ENCODE results near the gene ZNF433. TPM values are rescaled to one million over a fixed set of nuclear protein-coding genes. Genes with fewer than 3 reads are reported as not detected.

Gene ZNF433
- total and polyA plus RNA-seq, 2 experiments from 2014 or later, result 2.0 to 3.4 TPM

GRCh38 chr19:11984986-11985385 is 50.5 kb downstream of the ZNF433 start (continued):
- TF ChIP-seq ZNF462 (CRISPR knock-in tag; IDR thresholded peaks at IDR 0.05), result no peak
- TF ChIP-seq REST (IDR thresholded peaks at IDR 0.05; ENCODE audit: unreplicated experiment), result no peak
- no peak for TF ChIP-seq CREB1 (CRISPR knock-in tag; IDR thresholded peaks at IDR 0.05; ENCODE audit: low read depth)
- TF ChIP-seq EZH2 (IDR thresholded peaks at IDR 0.05; ENCODE audit: low read depth, unreplicated experiment), result no peak

GRCh38 chr19:11982526-11982925 is 53.0 kb downstream of the ZNF433 start:
- H3K79me2 ChIP-seq (replicated peaks; ENCODE audit: insufficient read depth), result no peaks in the 10 kb centered on the region
- H3K36me3 ChIP-seq (ENCODE audit: insufficient read depth), result peaks cover 19% of the 10 kb centered on the region
- H3K9me2 ChIP-seq (ENCODE audit: insufficient read depth), result peaks cover 6% of the 10 kb centered on the region; the same call in 1 of the 2 replicates
- peaks cover 95% of the 10 kb centered on the region for H3K9me3 Mint-ChIP-seq
- H3K27me3 ChIP-seq (ENCODE audit: insufficient read depth), result no peaks in the 10 kb centered on the region
- no peaks in the 10 kb centered on the region for H3F3A ChIP-seq (replicated peaks; ENCODE audit: low read depth)
- ATAC-seq (no peak), DNase-seq (ENCODE audit: low spot score) (no peak)
- H3K36me3 Mint-ChIP-seq (ENCODE audit: low read depth), result peaks cover 35% of the 10 kb centered on the region
- no peak overlapping the region for H3K4me3 ChIP-seq
- H3K27me3 Mint-ChIP-seq (ENCODE audit: insufficient read depth, low read depth, poor library complexity), result peaks cover 3% of the 10 kb centered on the region
- no peaks in the 10 kb centered on the region for H3K4me1 Mint-ChIP-seq
- H3K4me3 Mint-ChIP-seq, result no peak overlapping the region
- no peak overlapping the region for H3K4me2 ChIP-seq
- TF ChIP-seq CREB1 (CRISPR knock-in tag; IDR thresholded peaks at IDR 0.05; ENCODE audit: low read depth), result no peak
- no peak for TF ChIP-seq REST (IDR thresholded peaks at IDR 0.05; ENCODE audit: unreplicated experiment)
- TF ChIP-seq NANOG (IDR thresholded peaks at IDR 0.05; ENCODE audit: borderline replicate concordance), result no peak
- no peak for TF ChIP-seq EZH2 (IDR thresholded peaks at IDR 0.05; ENCODE audit: low read depth, unreplicated experiment)
- TF ChIP-seq JUNB (IDR thresholded peaks at IDR 0.05; ENCODE audit: unreplicated experiment), result no peak
- TF ChIP-seq ZNF331 (CRISPR knock-in tag; IDR thresholded peaks at IDR 0.05; ENCODE audit: low read depth), result no peak
- TF ChIP-seq ETS1 (IDR thresholded peaks at IDR 0.05), result no peak
- TF ChIP-seq STAT1 (IDR thresholded peaks at IDR 0.05; ENCODE audit: unreplicated experiment), result no peak
- H3K27ac Mint-ChIP-seq, result no peak overlapping the region
- no peaks in the 10 kb centered on the region for H4K20me1 ChIP-seq (replicated peaks; ENCODE audit: insufficient read depth)
- H2AFZ ChIP-seq, result no peak overlapping the region
- no peak overlapping the region for H3K27ac ChIP-seq (ENCODE audit: low read depth)
- peaks cover 8% of the 10 kb centered on the region for H3K4me1 ChIP-seq (ENCODE audit: insufficient read depth)

Measured in GM23338 (cell line).